HG02885 (cell line): ENCODE measurements around the gene DLGAP1.
"Not testable (repeated sequence)": the region's sequence is repeated elsewhere in the genome, so short reads cannot be mapped to it uniquely, and the experiment has no call there.

Experiments used
- ATAC-seq: cut with Tn5 transposase; IDR thresholded peaks from one replicate; pipeline ENCODE4 v1.9.1; 2021; ENCODE audit warnings: mild to moderate bottlenecking; ENCODE audit not compliant: unreplicated experiment, poor library complexity

DLGAP1 gene

DNA sequence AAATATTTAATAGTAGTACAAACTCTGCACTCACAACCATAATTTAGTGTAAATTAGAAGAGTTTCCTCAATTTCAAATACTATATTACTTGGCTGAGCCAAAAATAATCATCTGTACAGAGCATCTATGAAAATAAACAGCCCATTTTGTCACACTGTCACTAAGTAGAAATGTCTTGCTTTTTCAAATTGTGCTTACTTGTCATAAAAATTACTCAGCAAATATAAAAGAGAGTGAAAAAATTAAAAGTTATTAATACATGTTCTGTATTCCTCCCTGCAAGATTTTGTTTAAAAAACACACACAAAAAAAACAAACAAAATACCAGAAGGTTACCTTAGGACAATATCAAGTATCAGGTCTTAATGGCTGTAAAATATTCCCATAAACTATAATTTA lies 155.7 kb downstream of the DLGAP1 start:
- no peak for ATAC-seq

DNA sequence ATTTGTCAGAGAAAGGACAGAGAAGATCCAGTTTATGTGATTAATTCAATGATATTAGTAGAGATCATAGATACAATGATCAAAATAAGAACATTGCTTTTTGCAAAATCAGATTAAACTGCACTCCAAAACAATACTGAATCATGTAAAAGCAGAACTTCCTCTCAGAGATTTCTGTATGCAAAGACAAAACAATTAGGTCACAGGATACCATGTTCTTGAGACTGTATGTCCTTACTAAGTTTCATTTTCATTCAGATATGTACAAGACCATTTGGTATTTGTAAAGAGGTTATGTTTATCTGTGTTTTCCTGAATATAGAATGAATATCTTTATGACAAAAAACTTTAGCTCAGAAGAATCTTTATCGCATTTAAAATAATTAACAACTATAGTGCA lies 161.8 kb downstream of the DLGAP1 start:
- ATAC-seq, result peak; percentile 75

- ATAC-seq, result no peak
Observed at GRCh38 chr18:4292696-4293095, 162.4 kb downstream of the DLGAP1 start.

DNA sequence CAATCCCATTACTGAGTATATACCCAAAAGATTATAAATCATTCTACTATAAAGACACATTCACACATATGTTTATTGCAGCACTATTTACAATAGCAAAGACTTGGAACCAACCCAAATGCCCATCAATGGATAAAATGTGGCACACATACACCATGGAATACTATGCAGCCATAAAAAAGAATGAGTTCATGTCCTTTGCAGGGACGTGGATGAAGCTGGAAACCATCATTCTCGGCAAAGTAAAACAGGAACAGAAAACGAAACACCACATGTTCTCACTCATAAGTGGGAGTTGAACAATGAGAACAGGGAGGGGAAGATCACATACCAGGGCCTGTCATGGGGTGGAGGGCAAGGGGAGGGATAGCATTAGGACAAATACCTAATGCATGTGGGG lies 167.8 kb downstream of the DLGAP1 start:
- not testable (repeated sequence) for ATAC-seq

- no peak for ATAC-seq
Observed at GRCh38 chr18:4286256-4286655, 168.9 kb downstream of the DLGAP1 start.

DNA sequence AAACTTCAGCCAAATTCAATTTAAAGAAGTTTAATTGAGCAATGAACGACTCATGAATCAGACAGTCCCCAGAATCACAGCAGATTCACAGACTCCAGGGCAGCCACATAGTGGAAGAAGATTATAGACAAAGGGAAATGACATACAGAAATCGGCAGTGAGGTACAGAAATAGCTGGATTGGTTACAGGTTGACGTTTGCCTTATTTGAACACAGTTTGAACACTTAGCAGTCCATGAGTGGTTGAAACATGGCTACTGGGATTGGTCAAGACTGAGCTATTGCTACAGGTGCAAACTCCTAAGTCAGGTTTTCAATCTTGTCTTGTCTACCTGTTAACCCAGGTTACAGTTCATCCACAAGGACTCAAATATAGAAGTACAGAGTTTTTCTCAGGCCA lies 169.6 kb downstream of the DLGAP1 start:
- no peak for ATAC-seq

DNA sequence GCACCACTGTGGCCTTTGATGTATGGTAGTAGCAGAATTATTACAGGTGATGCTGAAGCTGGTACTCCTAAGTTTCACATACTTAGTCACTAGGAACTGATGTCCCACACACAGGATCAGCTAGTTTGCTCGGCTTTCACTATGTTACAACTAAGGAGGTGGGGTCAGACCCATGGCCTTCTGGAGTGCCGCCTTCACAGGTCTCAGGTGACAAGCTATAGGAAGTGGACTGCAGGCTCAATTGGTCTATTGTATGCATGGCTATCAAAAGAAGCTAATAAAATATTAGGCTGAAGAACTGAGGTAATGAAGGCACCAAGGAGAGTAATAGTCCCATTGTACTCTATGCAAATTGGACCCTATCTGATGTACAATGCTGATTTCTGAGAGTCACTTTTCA lies 170.6 kb downstream of the DLGAP1 start:
- ATAC-seq, result no peak

DNA sequence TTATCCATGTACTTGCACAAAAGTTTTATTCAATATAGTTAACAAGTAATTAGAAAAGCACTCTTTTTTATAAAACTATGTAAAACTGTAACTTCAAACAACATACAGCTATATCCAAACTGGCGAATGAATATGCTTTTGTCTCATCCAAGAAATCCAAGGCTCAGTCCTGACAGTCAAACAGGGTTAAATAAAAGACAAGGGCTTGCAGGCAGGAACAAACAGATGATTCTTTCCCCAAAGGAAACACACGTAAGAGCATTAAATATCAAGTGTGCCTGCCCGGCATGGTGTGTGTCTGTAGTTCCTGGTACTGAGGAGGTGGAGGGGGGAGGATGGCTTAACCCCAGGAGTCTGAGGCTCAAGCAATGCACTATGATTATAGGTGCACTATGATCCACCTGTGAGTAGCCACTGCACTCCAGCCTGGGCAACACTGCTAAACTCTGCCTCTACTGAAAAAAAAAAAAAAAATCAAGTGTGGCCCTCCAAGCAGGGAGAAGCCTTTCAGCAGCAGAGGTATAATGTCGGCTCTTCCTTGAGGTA lies 171.3 kb downstream of the DLGAP1 start:
- no peak for ATAC-seq

DNA sequence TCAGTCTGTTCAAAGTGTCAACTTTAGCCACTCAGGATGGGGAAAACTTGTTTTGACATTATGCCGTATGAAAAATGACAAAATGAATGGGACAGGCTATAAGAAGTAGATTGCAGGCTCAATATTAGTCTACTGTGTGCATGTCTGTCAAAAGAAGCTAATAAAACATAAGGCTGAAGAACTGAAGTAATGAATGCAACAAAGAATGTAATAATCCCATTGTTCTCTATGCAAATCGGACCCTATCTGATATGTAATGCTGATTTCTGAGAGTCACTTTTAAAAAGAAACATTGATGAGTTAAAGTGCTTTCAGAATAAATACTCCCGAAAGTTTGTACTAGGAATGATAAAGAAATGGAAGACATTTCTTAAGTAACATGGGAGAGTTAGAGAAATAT lies 172.2 kb downstream of the DLGAP1 start:
- no peak for ATAC-seq

DNA sequence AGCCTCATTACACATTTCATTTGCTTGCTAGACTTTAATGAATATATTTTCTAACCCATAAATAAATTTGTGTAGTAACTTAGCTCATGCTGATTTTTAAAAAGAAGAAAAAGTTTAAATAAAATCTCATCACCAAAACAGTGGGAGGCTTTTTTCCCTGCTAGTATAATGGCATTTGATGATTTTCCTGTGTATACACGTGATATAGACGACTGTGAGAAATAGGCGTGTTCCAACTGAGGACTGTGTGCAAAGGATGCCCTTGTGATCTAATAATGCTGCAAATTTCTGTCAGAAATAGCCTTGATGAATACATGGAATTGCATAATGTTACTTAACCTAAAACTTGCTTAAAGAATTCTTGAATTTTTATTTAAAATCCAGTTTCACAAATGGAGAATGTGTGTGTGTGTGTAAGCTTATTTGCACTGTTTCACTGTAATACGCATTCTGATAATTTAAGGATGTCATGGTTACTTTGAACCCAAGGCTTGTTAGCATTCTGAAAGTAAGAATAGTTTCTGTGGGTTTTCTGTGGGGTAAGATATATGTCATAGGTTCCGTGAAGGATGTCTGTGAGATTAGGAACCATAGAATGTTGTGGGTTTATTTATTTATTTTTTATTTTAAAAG lies 178.0 kb downstream of the DLGAP1 start:
- peak; percentile 92 for ATAC-seq

GRCh38 chr18:4271952-4272351 lies 183.2 kb downstream of the DLGAP1 start:
- ATAC-seq, result no peak

DNA sequence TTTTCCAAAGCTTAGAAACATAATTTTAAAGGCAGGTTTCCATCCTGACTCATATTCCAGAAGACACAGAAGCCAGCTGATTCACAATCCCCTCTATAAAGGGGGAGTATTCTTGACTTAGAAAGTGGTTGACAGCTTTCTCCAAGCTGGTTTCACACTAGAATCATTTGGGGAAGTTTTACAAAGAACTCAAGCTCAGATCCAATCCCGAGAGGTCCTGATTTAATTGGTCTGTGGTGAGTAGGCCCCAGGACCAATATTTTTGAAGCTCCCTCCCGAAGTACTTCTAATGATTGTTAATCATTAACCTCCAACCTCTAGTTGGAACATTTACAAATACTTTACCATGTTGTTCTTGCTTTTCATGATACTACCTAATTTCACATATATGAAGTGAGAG lies 184.1 kb downstream of the DLGAP1 start:
- no peak for ATAC-seq

GRCh38 chr18:4270016-4270415 lies 185.1 kb downstream of the DLGAP1 start:
- ATAC-seq, result peak; percentile 81

DNA sequence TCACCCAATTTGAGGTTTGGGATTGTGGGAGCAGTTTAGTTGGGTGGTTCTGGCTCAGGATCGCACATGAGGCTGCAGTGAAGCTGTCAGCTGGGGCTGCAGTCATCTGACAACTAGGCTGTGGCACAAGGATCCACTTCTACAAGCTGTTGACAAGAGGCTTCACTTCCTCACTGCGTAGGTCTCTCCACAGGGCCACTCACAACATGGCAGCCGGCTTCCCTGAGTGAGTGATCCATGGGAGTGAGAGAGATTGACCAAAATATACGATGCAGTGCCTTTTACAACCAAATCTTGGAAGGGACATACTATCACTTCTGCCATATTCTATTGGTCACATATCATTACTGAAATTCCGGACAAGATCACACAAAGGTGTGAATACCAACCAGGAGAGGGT lies 187.5 kb downstream of the DLGAP1 start:
- no peak for ATAC-seq

- ATAC-seq, result no peak
Observed at GRCh38 chr18:4264347-4264791, 190.7 kb downstream of the DLGAP1 start.

GRCh38 chr18:4260107-4260506 lies 195.0 kb downstream of the DLGAP1 start:
- no peak for ATAC-seq

DNA sequence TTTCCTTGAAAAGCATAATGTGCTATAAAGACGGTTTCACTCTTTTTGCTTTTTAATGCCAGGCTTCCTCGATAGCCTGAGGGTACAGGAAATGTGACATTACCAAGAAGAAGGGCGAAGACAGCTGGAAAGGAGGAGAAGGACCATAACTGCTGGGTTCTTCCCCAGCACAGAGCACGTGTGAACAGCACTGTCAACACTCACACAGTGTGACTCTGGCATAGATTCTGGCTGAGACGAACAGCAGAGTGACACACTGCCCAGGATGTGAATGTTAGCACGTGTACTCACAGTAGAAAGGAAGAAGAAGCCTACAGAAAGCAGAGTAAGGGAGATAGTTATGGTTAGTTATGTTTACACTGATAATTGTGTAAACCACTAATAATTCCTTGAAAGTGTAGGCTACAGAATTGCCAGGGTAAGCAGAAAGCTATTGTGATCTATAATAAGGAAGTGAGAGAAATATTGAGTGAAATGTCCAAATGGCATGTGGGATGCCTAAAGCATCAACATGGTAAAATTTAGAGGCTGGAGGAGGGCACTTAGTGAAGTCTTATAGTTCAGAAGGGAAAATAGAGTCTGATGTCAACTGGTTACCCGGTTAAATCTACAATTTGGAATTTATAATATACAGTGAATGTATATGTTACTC lies 198.2 kb downstream of the DLGAP1 start:
- peak; percentile 33 for ATAC-seq

GRCh38 chr18:4254840-4255239 lies 200.3 kb downstream of the DLGAP1 start:
- ATAC-seq, result no peak

- no peak for ATAC-seq
Observed at GRCh38 chr18:4252829-4253228, 202.3 kb downstream of the DLGAP1 start.

- ATAC-seq, result peak; percentile 57
Observed at GRCh38 chr18:4251873-4252272, 203.2 kb downstream of the DLGAP1 start.

- no peak for ATAC-seq
Observed at GRCh38 chr18:4251206-4251605, 203.9 kb downstream of the DLGAP1 start.

- ATAC-seq, result peak; percentile 60
Observed at GRCh38 chr18:4250141-4250540, 205.0 kb downstream of the DLGAP1 start.
